ENCODE data around the gene YWHAQ. TPM values are rescaled to one million over a fixed set of nuclear protein-coding genes. Genes with fewer than 3 reads are reported as not detected.
"Not testable (repeated sequence)": the region's sequence is repeated elsewhere in the genome, so short reads cannot be mapped to it uniquely, and the experiment has no call there.

YWHAQ gene
- total RNA-seq, 4 donors from 2014 or later: 76.9 to 155 (median 114) TPM

GRCh38 chr2:9586465-9586864 lies 44.3 kb downstream of the YWHAQ start:
- no peaks in the 10 kb centered on the region for H3K9me3 ChIP-seq
- H3K36me3 ChIP-seq: peaks cover 0 to 88% (median 0%) of the 10 kb centered on the region in 3 donors
- H3K27ac ChIP-seq: no peak overlapping the region
- DNase-seq: no peak
- H3K27me3 ChIP-seq: no peaks in the 10 kb centered on the region
- no peaks in the 10 kb centered on the region for H3K4me1 ChIP-seq
- TF ChIP-seq POLR2A (IDR thresholded peaks at IDR 0.05) (no peak), CTCF (IDR thresholded peaks at IDR 0.05) (no peak)
- no peak overlapping the region for H3K4me3 ChIP-seq

GRCh38 chr2:9585486-9585885 lies 45.3 kb downstream of the YWHAQ start:
- no peak for DNase-seq
- H3K36me3 ChIP-seq: peaks cover 0 to 79% (median 0%) of the 10 kb centered on the region in 3 donors
- no peak overlapping the region for H3K4me3 ChIP-seq
- H3K27me3 ChIP-seq: no peaks in the 10 kb centered on the region
- no peaks in the 10 kb centered on the region for H3K4me1 ChIP-seq
- TF ChIP-seq POLR2A (IDR thresholded peaks at IDR 0.05): no peak
- no peak for TF ChIP-seq CTCF (IDR thresholded peaks at IDR 0.05)
- H3K9me3 ChIP-seq: no peaks in the 10 kb centered on the region
- no peak overlapping the region for H3K27ac ChIP-seq

- not testable (repeated sequence) for H3K4me3 ChIP-seq, H3K27ac ChIP-seq, H3K27me3 ChIP-seq, H3K9me3 ChIP-seq, H3K4me1 ChIP-seq, DNase-seq
- H3K36me3 ChIP-seq: peaks cover 0 to 73% (median 0%) of the 10 kb centered on the region in 3 donors
Observed at GRCh38 chr2:9584902-9585301, 45.9 kb downstream of the YWHAQ start.

GRCh38 chr2:9582624-9583023 lies 48.2 kb downstream of the YWHAQ start:
- Histone ChIP-seq H3K36me3 (peaks cover 0 to 51% (median 0%) of the 10 kb centered on the region in 3 donors), H3K27ac (no peak overlapping the region), H3K4me3 (no peak overlapping the region), H3K4me1 (no peaks in the 10 kb centered on the region), H3K9me3 (no peaks in the 10 kb centered on the region), H3K27me3 (no peaks in the 10 kb centered on the region)
- TF ChIP-seq POLR2A (IDR thresholded peaks at IDR 0.05): no peak
- TF ChIP-seq CTCF (IDR thresholded peaks at IDR 0.05): no peak
- no peak for DNase-seq

GRCh38 chr2:9578467-9579235 lies 52.1 kb downstream of the YWHAQ start:
- no peak for TF ChIP-seq CTCF (IDR thresholded peaks at IDR 0.05)
- no peak for TF ChIP-seq POLR2A (IDR thresholded peaks at IDR 0.05)
- no peak for DNase-seq
- no peak overlapping the region for H3K27ac ChIP-seq

GRCh38 chr2:9574331-9574730 lies 56.5 kb downstream of the YWHAQ start:
- H3K27me3 ChIP-seq: no peaks in the 10 kb centered on the region
- no peak overlapping the region for H3K27ac ChIP-seq
- H3K4me1 ChIP-seq: no peaks in the 10 kb centered on the region
- H3K36me3 ChIP-seq: no peaks in the 10 kb centered on the region
- H3K9me3 ChIP-seq: no peaks in the 10 kb centered on the region
- TF ChIP-seq CTCF (IDR thresholded peaks at IDR 0.05) (no peak), POLR2A (IDR thresholded peaks at IDR 0.05) (no peak)
- no peak overlapping the region for H3K4me3 ChIP-seq
- no peak for DNase-seq

More at GRCh38 chr2:9578467-9579235, 52.1 kb downstream of the YWHAQ start:
- Histone ChIP-seq H3K27me3 (no peaks in the 10 kb centered on the region), H3K9me3 (no peaks in the 10 kb centered on the region), H3K4me1 (no peaks in the 10 kb centered on the region), H3K36me3 (peaks cover 0 to 19% (median 0%) of the 10 kb centered on the region in 3 donors), H3K4me3 (no peak overlapping the region)

Data from Peyer's patch (tissue), 4 donors.